Activated T-cell treated with anti-CD3 and anti-CD28 coated beads, Interleukin-2, amount 50 U/mL, for 24 hours (primary cell): Measurements from ENCODE around the gene FDPS.
A peak's percentile ranks its signal among the peaks of the same experiment; 100 is the strongest.

ENCODE experiments used
- DNase-seq: peaks from one replicate; pipeline ENCODE4 v3.0.0-alpha.2; 2020
- H3K27ac Mint-ChIP-seq: 2 replicates; pipeline ENCODE4 v1.8.0; 2020; ENCODE audit warnings: mild to moderate bottlenecking, mixed read lengths
- H3K27me3 Mint-ChIP-seq: 2 replicates; pipeline ENCODE4 v1.8.0; 2020; ENCODE audit warnings: mixed read lengths
- H3K36me3 Mint-ChIP-seq: 2 replicates; pipeline ENCODE4 v1.8.0; 2020; ENCODE audit warnings: low read depth, mixed read lengths
- H3K4me1 Mint-ChIP-seq: 2 replicates; pipeline ENCODE4 v1.8.0; 2020; ENCODE audit warnings: low read depth, mixed read lengths
- H3K4me3 Mint-ChIP-seq: 2 replicates; pipeline ENCODE4 v1.8.0; 2020; ENCODE audit warnings: mild to moderate bottlenecking, moderate library complexity, mixed read lengths
- H3K9me3 Mint-ChIP-seq: 2 replicates; pipeline ENCODE4 v1.8.0; 2020; ENCODE audit warnings: mixed read lengths

FDPS gene

DNA sequence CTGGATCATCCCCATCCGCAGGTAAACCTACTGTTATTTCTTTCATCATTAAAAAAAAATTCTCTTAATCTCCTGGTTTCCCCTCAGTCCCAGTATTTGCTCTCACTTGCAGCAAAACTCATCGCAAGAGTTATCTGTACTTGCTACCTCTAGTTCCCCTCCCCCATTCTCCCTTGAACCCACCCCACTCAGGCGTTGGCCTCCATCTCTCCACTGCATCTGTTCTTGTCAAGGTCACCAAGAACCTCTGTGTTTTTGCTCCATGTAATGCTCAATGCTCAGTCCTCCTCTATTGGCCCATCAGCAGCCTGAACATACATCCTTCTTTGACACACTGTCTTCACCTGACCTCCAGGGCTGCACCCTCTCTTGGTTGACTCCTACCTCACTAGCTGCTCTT lies 12.0 kb upstream of the FDPS start:
- no peak for DNase-seq
- Mint-ChIP-seq H3K4me3 (no peak overlapping the region), H3K9me3 (no peaks in the 10 kb centered on the region), H3K27ac (no peak overlapping the region), H3K4me1 (peaks cover 7% of the 10 kb centered on the region), H3K36me3 (no peaks in the 10 kb centered on the region), H3K27me3 (peaks cover 42% of the 10 kb centered on the region)

DNA sequence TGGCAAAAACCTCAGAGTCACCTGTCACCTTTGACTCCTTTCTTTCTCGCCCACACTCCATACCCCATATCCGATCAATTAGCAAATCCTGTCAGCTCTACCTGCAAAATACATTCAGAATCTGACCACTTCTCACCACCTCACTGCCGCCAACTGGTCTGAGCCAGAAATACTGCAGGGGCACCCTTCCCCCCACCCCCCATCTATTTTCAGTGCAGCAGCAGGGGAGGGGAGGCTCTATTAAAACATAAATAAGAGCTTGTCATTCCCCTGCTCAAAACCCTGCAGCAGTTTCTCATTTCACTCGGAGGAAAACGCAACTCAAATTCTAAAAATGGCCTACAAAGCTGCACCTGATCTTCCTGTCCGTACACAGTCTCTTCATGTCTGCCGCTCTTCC lies 11.3 kb upstream of the FDPS start:
- H3K36me3 Mint-ChIP-seq = no peaks in the 10 kb centered on the region
- no peak overlapping the region for H3K4me3 Mint-ChIP-seq
- no peaks in the 10 kb centered on the region for H3K9me3 Mint-ChIP-seq
- no peak for DNase-seq
- peaks cover 42% of the 10 kb centered on the region for H3K27me3 Mint-ChIP-seq
- H3K27ac Mint-ChIP-seq = no peak overlapping the region
- peaks cover 7% of the 10 kb centered on the region for H3K4me1 Mint-ChIP-seq

DNA sequence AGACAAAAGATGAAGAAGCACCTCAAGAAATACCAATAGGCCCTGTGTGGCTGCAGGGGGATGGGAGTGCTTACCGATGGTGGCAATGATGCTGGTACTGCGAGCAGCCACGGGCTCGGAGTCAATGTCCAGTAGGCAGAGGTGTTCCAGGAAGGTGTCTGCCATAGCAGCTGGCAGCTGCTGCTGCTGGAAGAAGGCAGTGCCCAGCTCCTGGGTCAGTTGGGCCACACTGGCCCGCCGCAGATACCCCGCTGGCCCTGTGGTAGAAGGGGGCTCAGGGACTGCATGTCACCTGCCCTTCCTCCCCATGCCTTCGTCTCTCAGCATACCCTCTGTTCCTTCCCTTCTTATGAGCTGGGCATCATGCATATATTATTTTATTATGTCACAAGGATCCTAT lies 8.6 kb upstream of the FDPS start:
- no peaks in the 10 kb centered on the region for H3K4me1 Mint-ChIP-seq
- no peak for DNase-seq
- H3K4me3 Mint-ChIP-seq = no peak overlapping the region
- no peaks in the 10 kb centered on the region for H3K36me3 Mint-ChIP-seq
- H3K9me3 Mint-ChIP-seq = no peaks in the 10 kb centered on the region
- H3K27me3 Mint-ChIP-seq = peaks cover 25% of the 10 kb centered on the region
- H3K27ac Mint-ChIP-seq = no peak overlapping the region

DNA sequence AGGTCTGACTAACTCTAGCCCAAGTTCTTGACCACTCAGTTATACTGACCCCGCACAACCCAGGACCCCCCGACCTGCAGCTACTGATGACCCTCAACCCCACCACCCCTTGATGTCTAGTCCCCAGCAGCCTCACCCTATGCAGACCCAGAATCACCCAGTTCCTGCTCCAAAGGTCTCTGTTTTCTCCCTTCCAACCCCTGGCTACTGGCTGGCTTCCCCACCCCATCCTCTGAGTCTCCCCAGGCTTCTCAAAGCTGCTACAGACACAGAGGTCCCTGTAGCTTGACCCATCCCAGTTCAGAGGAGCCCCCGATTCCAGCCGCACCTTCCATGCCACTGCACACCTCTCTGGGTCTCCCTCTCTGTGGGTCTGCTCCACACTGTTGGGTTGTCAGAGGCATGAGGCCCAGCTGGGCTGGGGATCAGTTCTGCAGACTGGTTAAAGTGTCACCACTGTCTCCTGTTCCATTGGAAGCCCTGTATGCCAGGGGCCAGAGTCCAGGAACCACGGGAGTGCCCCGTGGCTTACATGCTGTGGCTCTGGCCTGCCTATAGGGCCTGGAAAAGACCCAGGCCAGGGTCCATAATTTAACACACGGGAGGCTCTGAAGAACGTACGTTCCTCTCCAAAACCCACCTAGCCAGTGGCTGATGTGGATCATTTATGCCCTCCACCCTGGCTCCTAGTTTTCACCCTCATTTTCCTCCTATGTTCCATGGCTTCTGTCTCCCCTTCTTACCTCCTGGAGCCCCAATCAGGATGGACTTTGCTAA lies 7.9 kb upstream of the FDPS start:
- no peaks in the 10 kb centered on the region for H3K4me1 Mint-ChIP-seq
- H3K9me3 Mint-ChIP-seq = no peaks in the 10 kb centered on the region
- peaks cover 21% of the 10 kb centered on the region for H3K27me3 Mint-ChIP-seq
- no peak overlapping the region for H3K4me3 Mint-ChIP-seq
- peak overlapping the region; percentile 15 for H3K27ac Mint-ChIP-seq
- H3K36me3 Mint-ChIP-seq = no peaks in the 10 kb centered on the region
- no peak for DNase-seq

- Mint-ChIP-seq H3K36me3 (no peaks in the 10 kb centered on the region), H3K9me3 (no peaks in the 10 kb centered on the region), H3K4me1 (no peaks in the 10 kb centered on the region), H3K4me3 (no peak within 1 kb of the TSS), H3K27me3 (peaks cover 15% of the 10 kb centered on the region), H3K27ac (peak within 1 kb of the TSS; percentile 15)
- no peak for DNase-seq
Observed at GRCh38 chr1:155301342-155301841, 7.3 kb upstream of the FDPS start, which contains the start of gene PKLR. Gene PKLR, minus strand, starts transcription at chr1:155301438. Its CDS starts 43 bp downstream, at chr1:155301395.

- DNase-seq = no peak
- Mint-ChIP-seq H3K4me1 (peaks cover 11% of the 10 kb centered on the region), H3K27ac (no peak overlapping the region)
Observed at GRCh38 chr1:155304558-155305063, 4.1 kb upstream of the FDPS start.

GRCh38 chr1:155305881-155306391 lies 2.7 kb upstream of the FDPS start:
- Mint-ChIP-seq H3K27me3 (no peaks in the 10 kb centered on the region), H3K9me3 (no peaks in the 10 kb centered on the region), H3K36me3 (peaks cover 23% of the 10 kb centered on the region), H3K27ac (peak overlapping the region; percentile 51), H3K4me3 (no peak overlapping the region), H3K4me1 (peaks cover 22% of the 10 kb centered on the region)
- DNase-seq = no peak

More at GRCh38 chr1:155304558-155305063, 4.1 kb upstream of the FDPS start:
- no peaks in the 10 kb centered on the region for H3K9me3 Mint-ChIP-seq
- H3K4me3 Mint-ChIP-seq = no peak overlapping the region
- no peaks in the 10 kb centered on the region for H3K27me3 Mint-ChIP-seq
- H3K36me3 Mint-ChIP-seq = peaks cover 10% of the 10 kb centered on the region

DNA sequence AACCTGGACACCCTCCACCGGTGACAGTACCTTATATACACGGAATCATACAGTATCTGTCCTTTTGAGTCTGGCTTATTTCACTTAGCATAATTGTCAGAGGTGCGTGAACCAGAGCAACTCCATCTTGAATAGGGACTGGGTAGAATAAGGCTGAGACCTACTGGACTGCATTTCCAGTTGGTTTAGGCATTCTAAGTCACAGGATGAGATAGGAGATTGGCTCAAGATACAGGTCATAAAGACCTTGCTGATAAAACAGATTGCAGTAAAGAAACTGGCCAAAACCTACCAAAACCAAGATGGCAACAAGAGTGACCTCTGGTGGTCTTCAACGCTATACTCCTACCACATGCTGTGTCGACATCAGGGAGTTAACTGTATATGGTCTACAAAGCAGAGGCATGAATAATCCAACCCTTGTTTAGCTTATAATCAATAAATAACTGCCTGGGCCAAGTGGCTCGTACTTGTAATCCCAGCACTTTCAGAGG lies 1.4 kb upstream of the FDPS start:
- Mint-ChIP-seq H3K36me3 (peaks cover 35% of the 10 kb centered on the region), H3K4me3 (peak overlapping the region; percentile 98), H3K27ac (peak overlapping the region; percentile 98), H3K9me3 (no peaks in the 10 kb centered on the region), H3K4me1 (peaks cover 33% of the 10 kb centered on the region), H3K27me3 (no peaks in the 10 kb centered on the region)
- no peak for DNase-seq

DNA sequence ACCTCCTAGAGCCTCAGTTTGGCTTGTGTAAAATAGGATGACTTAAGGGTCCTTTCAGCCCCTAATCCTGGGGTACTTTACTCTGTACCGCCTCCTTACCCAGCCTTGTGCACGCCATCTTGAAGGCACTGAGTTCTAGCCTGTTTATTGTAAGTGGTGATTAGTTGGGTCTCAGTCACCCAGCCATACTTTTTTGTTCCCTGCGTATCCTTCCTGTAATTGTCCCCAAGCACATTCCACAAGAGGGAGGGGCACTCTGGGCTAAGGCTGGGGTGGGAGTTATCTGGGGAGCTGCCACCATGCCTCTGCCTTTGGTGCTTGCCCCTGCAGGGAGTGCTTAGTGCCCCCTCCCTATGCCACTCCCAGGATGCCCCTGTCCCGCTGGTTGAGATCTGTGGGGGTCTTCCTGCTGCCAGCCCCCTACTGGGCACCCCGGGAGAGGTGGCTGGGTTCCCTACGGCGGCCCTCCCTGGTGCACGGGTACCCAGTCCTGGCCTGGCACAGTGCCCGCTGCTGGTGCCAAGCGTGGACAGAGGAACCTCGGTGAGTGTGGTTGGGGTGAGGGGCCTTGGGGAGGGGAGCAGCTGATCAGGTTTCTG lies 856 bp downstream of the FDPS start:
- Mint-ChIP-seq H3K4me1 (peaks cover 41% of the 10 kb centered on the region), H3K27ac (peak overlapping the region; percentile 98), H3K27me3 (no peaks in the 10 kb centered on the region), H3K36me3 (peaks cover 56% of the 10 kb centered on the region), H3K9me3 (no peaks in the 10 kb centered on the region), H3K4me3 (peak overlapping the region; percentile 98)
- peak; percentile 36 for DNase-seq

DNA sequence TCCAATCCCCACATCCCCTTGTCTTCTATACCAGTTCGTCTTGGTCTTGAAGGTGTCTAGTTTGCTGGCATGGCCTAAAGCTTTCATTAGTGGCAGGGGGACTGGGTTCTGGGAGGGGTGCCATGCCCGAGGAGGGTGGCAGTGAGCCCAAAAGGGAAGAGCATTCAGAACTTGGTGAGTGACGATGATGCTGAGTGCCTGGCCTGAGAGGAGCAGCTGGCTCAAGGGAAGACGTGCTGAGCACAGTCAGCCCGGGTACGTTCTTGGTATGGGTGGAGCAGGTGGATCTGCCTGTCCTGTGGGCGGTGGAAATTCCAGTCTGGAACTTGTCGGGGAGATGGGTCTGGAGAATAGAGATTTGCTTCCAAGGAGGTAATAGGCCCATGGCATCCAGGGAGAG lies 4.6 kb downstream of the FDPS start:
- Mint-ChIP-seq H3K4me1 (peaks cover 32% of the 10 kb centered on the region), H3K27ac (peak overlapping the region; percentile 81), H3K27me3 (no peaks in the 10 kb centered on the region), H3K4me3 (no peak overlapping the region), H3K9me3 (no peaks in the 10 kb centered on the region), H3K36me3 (peaks cover 88% of the 10 kb centered on the region)
- DNase-seq = no peak

DNA sequence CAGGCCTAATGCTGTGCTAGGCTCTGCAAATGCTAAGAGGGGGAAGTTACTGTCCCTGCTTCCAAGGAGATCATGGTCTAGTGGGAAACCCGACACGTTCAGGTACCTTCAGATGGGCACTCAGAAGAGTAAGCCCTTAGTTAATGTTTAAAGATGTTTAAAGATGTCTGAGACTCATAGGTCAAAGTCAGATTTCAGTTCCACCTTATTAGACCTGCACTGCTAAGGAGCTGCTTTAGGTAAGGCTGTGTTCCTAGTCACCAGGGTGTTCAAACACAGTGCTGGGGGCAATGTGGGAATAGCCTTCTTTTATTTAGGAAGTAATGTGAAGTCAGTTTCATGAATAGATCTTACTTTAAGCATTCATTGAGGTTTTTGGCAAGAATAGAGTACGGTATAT lies 8.3 kb downstream of the FDPS start:
- H3K4me3 Mint-ChIP-seq = no peak overlapping the region
- peak overlapping the region; percentile 22 for H3K27ac Mint-ChIP-seq
- H3K36me3 Mint-ChIP-seq = peaks cover 91% of the 10 kb centered on the region

GRCh38 chr1:155318082-155318481 lies 9.4 kb downstream of the FDPS start:
- no peaks in the 10 kb centered on the region for H3K27me3 Mint-ChIP-seq
- peaks cover 86% of the 10 kb centered on the region for H3K36me3 Mint-ChIP-seq
- H3K27ac Mint-ChIP-seq = no peak overlapping the region
- peaks cover 36% of the 10 kb centered on the region for H3K4me1 Mint-ChIP-seq
- DNase-seq = no peak
- H3K4me3 Mint-ChIP-seq = no peak overlapping the region
- no peaks in the 10 kb centered on the region for H3K9me3 Mint-ChIP-seq

More for the DNA sequence above, 8.3 kb downstream of the FDPS start:
- no peaks in the 10 kb centered on the region for H3K27me3 Mint-ChIP-seq
- peaks cover 36% of the 10 kb centered on the region for H3K4me1 Mint-ChIP-seq
- DNase-seq = no peak
- no peaks in the 10 kb centered on the region for H3K9me3 Mint-ChIP-seq

DNA sequence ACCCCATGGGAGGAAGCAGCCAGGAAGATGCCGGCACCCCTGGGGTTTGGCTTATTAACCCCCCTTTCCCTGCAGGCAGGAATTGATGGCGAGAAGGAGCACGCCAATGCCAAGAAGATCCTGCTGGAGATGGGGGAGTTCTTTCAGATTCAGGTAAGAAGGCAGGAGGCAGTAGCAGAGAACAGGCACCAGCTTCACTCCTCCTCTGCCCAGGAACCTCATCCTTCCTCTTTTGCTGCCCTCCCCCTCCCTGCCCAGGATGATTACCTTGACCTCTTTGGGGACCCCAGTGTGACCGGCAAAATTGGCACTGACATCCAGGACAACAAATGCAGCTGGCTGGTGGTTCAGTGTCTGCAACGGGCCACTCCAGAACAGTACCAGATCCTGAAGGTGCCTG lies 10.9 kb downstream of the FDPS start:
- H3K36me3 Mint-ChIP-seq = peaks cover 73% of the 10 kb centered on the region
- DNase-seq = no peak
- no peak overlapping the region for H3K4me3 Mint-ChIP-seq
- no peak overlapping the region for H3K27ac Mint-ChIP-seq
- H3K4me1 Mint-ChIP-seq = peaks cover 31% of the 10 kb centered on the region
- H3K9me3 Mint-ChIP-seq = no peaks in the 10 kb centered on the region
- H3K27me3 Mint-ChIP-seq = no peaks in the 10 kb centered on the region

GRCh38 chr1:155320252-155320651 lies 11.6 kb downstream of the FDPS start:
- no peak for DNase-seq
- H3K4me3 Mint-ChIP-seq = peak overlapping the region; percentile 82
- peaks cover 65% of the 10 kb centered on the region for H3K36me3 Mint-ChIP-seq
- H3K27me3 Mint-ChIP-seq = no peaks in the 10 kb centered on the region
- H3K4me1 Mint-ChIP-seq = peaks cover 31% of the 10 kb centered on the region
- H3K9me3 Mint-ChIP-seq = no peaks in the 10 kb centered on the region
- peak overlapping the region; percentile 70 for H3K27ac Mint-ChIP-seq
